H1 (cell line): ENCODE data around the gene SHCBP1L. TPM values are rescaled to one million over a fixed set of nuclear protein-coding genes. Genes with fewer than 3 reads are reported as not detected.

Source experiments
- CTCF ChIA-PET: fragments of 300-600 bp; sonication (Branson Sonifier 250); formaldehyde crosslinking; loops from one replicate; lab custom pipeline; 2021; ENCODE audit not compliant: partially characterized antibody; lab: Charles Lee
- POLR2A ChIA-PET: fragments of 300-600 bp; sonication (Branson Sonifier 250); formaldehyde crosslinking; loops from one replicate; lab custom pipeline; 2021; ENCODE audit warnings: inconsistent platforms; ENCODE audit not compliant: partially characterized antibody; lab: Charles Lee
- DNase-seq, 2 experiments: peaks; one replicate each; pipeline versions ENCODE4 v3.0.0 to v3.0.0-alpha.2; 2010 to 2022; ENCODE audit warnings: low spot score in 2 of 2, low read depth in 1 of 2, mixed read lengths in 1 of 2
- FAIRE-seq: peaks from 2 replicates; lab custom pipeline; 2011; peaks lifted over from hg19 to GRCh38; lab: Jason Lieb, UNC
- H2AFZ ChIP-seq: 2 replicates; pipeline ENCODE4 v1.8.1; 2012; ENCODE audit warnings: low read length, inconsistent platforms
- H2AK5ac ChIP-seq: 2 replicates; pipeline ENCODE4 v1.6.1; 2013; ENCODE audit warnings: low read depth, low read length
- H2BK120ac ChIP-seq: replicated peaks from 2 replicates; pipeline ENCODE3; 2013; ENCODE audit warnings: low read depth, low read length, inconsistent platforms
- H2BK12ac ChIP-seq: 2 replicates; pipeline ENCODE4 v1.6.1; 2013; ENCODE audit warnings: low read depth, low read length
- H2BK15ac ChIP-seq: 2 replicates; pipeline ENCODE4 v1.6.1; 2013; ENCODE audit warnings: low read length
- H2BK20ac ChIP-seq: 2 replicates; pipeline ENCODE4 v1.6.1; 2013; ENCODE audit warnings: low read length
- H2BK5ac ChIP-seq: 2 replicates; pipeline ENCODE4 v1.6.1; 2013; ENCODE audit warnings: low read depth, low read length
- H3K14ac ChIP-seq: 2 replicates; pipeline ENCODE4 v1.6.1; 2013; ENCODE audit warnings: inconsistent platforms; ENCODE audit not compliant: insufficient read length
- H3K18ac ChIP-seq: 2 replicates; pipeline ENCODE4 v1.6.1; 2013; ENCODE audit warnings: low read length; ENCODE audit errors: extremely low read depth
- H3K23ac ChIP-seq: 2 replicates; pipeline ENCODE4 v1.6.1; 2013; ENCODE audit warnings: inconsistent platforms; ENCODE audit not compliant: insufficient read length
- H3K23me2 ChIP-seq: 2 replicates; pipeline ENCODE4 v1.6.1; 2013; ENCODE audit warnings: low read depth, low read length
- H3K27ac ChIP-seq: 2 replicates; pipeline ENCODE4 v1.6.1; 2011; ENCODE audit warnings: low read depth, low read length, inconsistent platforms
- H3K27me3 ChIP-seq, 4 experiments: replicated peaks in 1 of 4; 1 replicate in 1 of 4; 2 replicates in 3 of 4; pipeline versions ENCODE4 v1.6.1 to v1.8.1; 2011 to 2013; ENCODE audit warnings: low read length in 3 of 4, mild to moderate bottlenecking in 3 of 4, inconsistent platforms in 2 of 4, mixed read lengths in 2 of 4, moderate library complexity in 1 of 4; ENCODE audit not compliant: control insufficient read depth in 3 of 4, insufficient read depth in 3 of 4; ENCODE audit errors: extremely low read depth in 1 of 4
- H3K36me3 ChIP-seq, 4 experiments: 2 replicates each; pipeline versions ENCODE4 v1.6.1 to v1.8.1; 2011 to 2013; ENCODE audit warnings: mild to moderate bottlenecking in 4 of 4, low read length in 3 of 4, moderate library complexity in 2 of 4, control low read depth in 1 of 4, inconsistent platforms in 1 of 4; ENCODE audit not compliant: insufficient read depth in 4 of 4, control insufficient read depth in 2 of 4
- H3K4ac ChIP-seq: replicated peaks from 2 replicates; pipeline ENCODE3; 2013; ENCODE audit warnings: low read length, low read depth, mixed read lengths, inconsistent platforms; ENCODE audit not compliant: insufficient read length
- H3K4me1 ChIP-seq, 4 experiments: replicated peaks in 1 of 4; 1 replicate in 1 of 4; 2 replicates in 3 of 4; pipeline versions ENCODE4 v1.6.1 to v1.8.1; 2011 to 2013; ENCODE audit warnings: low read length in 3 of 4, inconsistent platforms in 2 of 4, mixed read lengths in 1 of 4; ENCODE audit not compliant: insufficient read depth in 4 of 4, control insufficient read depth in 3 of 4
- H3K4me2 ChIP-seq, 2 experiments: 2 replicates each; pipeline versions ENCODE4 v1.6.1 to v1.8.1; 2011 to 2013; ENCODE audit warnings: low read depth in 2 of 2, low read length in 2 of 2, control low read depth in 1 of 2, inconsistent platforms in 1 of 2, mild to moderate bottlenecking in 1 of 2; ENCODE audit not compliant: insufficient read depth in 1 of 2
- H3K4me3 ChIP-seq, 4 experiments: fragments of 200-600, 300-600 bp in 1 of 4; sonication (generic), shearing (Covaris generic), sonication (Bioruptor Twin) in 1 of 4; 2 replicates each; pipeline versions ENCODE4 v1.5.1 to v1.8.1; 2011 to 2016; ENCODE audit warnings: low read length in 4 of 4, low read depth in 3 of 4, control low read depth in 2 of 4, inconsistent platforms in 2 of 4, mild to moderate bottlenecking in 2 of 4, mixed read lengths in 1 of 4, moderate library complexity in 1 of 4; ENCODE audit not compliant: insufficient read depth in 2 of 4; ENCODE audit errors: extremely low read depth in 1 of 4
- H3K56ac ChIP-seq: replicated peaks from 2 replicates; pipeline ENCODE3; 2013; ENCODE audit warnings: low read depth, mild to moderate bottlenecking, mixed read lengths, low read length, inconsistent platforms; ENCODE audit not compliant: insufficient read length
- H3K79me1 ChIP-seq: 2 replicates; pipeline ENCODE4 v1.6.1; 2013; ENCODE audit warnings: low read depth, low read length, control low read depth
- H3K79me2 ChIP-seq, 2 experiments: 2 replicates each; pipeline versions ENCODE4 v1.6.1 to v1.8.1; 2012 to 2013; ENCODE audit warnings: low read length in 2 of 2, mild to moderate bottlenecking in 2 of 2, inconsistent platforms in 1 of 2; ENCODE audit not compliant: insufficient read depth in 2 of 2, control insufficient read depth in 1 of 2
- H3K9ac ChIP-seq, 4 experiments: replicated peaks in 1 of 4; 1 replicate in 1 of 4; 2 replicates in 3 of 4; pipeline versions ENCODE4 v1.6.1 to v1.8.1; 2011 to 2013; ENCODE audit warnings: low read depth in 3 of 4, low read length in 3 of 4, control low read depth in 2 of 4, mild to moderate bottlenecking in 2 of 4, moderate library complexity in 2 of 4, inconsistent platforms in 1 of 4; ENCODE audit errors: extremely low read depth in 1 of 4
- H3K9me3 ChIP-seq, 2 experiments: 2 replicates each; pipeline versions ENCODE4 v1.6.1 to v1.8.1; 2012 to 2013; ENCODE audit warnings: mild to moderate bottlenecking in 2 of 2, moderate library complexity in 2 of 2, control low read depth in 1 of 2, inconsistent platforms in 1 of 2, low read depth in 1 of 2, low read length in 1 of 2, mixed read lengths in 1 of 2; ENCODE audit not compliant: insufficient read depth in 2 of 2
- H4K20me1 ChIP-seq, 2 experiments: replicated peaks in 1 of 2; 2 replicates each; pipeline versions ENCODE3 to v1.8.1; 2011 to 2013; ENCODE audit warnings: inconsistent platforms in 2 of 2, low read length in 2 of 2, mild to moderate bottlenecking in 1 of 2; ENCODE audit not compliant: insufficient read depth in 2 of 2, control insufficient read depth in 1 of 2
- H4K5ac ChIP-seq: 2 replicates; pipeline ENCODE4 v1.6.1; 2013; ENCODE audit warnings: low read length, low read depth, mixed read lengths, inconsistent platforms; ENCODE audit not compliant: insufficient read length
- H4K8ac ChIP-seq: 2 replicates; pipeline ENCODE4 v1.8.0; 2013; ENCODE audit warnings: mild to moderate bottlenecking, moderate library complexity, low read length, inconsistent platforms; ENCODE audit not compliant: insufficient read depth; ENCODE audit errors: extremely low read depth
- H4K91ac ChIP-seq: replicated peaks from 2 replicates; pipeline ENCODE3; 2013; ENCODE audit warnings: low read length, mixed read lengths, inconsistent platforms; ENCODE audit not compliant: insufficient read length
- CREB1 ChIP-seq: IDR thresholded peaks from 2 replicates; pipeline ENCODE4 v1.6.1; 2012; ENCODE audit warnings: inconsistent platforms
- CTBP2 ChIP-seq: IDR thresholded peaks from 2 replicates; pipeline ENCODE4 v1.7.0; 2011; ENCODE audit warnings: borderline replicate concordance, mild to moderate bottlenecking, moderate library complexity, mixed read lengths, low read length; ENCODE audit not compliant: insufficient read depth, insufficient read length
- GTF2F1 ChIP-seq: IDR thresholded peaks from 2 replicates; pipeline ENCODE4 v1.6.1; 2012; ENCODE audit warnings: low read depth, low read length, improper control_type of control experiment, borderline replicate concordance
- HDAC6 ChIP-seq: IDR thresholded peaks from one replicate; pipeline ENCODE4 v1.7.1; 2012; ENCODE audit warnings: low read depth, mild to moderate bottlenecking, inconsistent platforms, low read length, moderate library complexity
- NANOG ChIP-seq: IDR thresholded peaks from 2 replicates; pipeline ENCODE4 v1.6.1; 2011; ENCODE audit warnings: low read length, low read depth, mild to moderate bottlenecking, inconsistent platforms; ENCODE audit not compliant: insufficient read depth, poor library complexity, severe bottlenecking
- POLR2A ChIP-seq, 2 experiments: IDR thresholded peaks; 1 replicate in 1 of 2; 2 replicates in 1 of 2; pipeline ENCODE4 v1.6.1; 2011; ENCODE audit warnings: low read depth in 2 of 2, low read length in 2 of 2, mild to moderate bottlenecking in 2 of 2; ENCODE audit errors: control extremely low read depth in 1 of 2
- POLR2AphosphoS5 ChIP-seq: IDR thresholded peaks from 2 replicates; pipeline ENCODE4 v1.6.1; 2011; ENCODE audit warnings: low read depth, low read length
- RFX5 ChIP-seq: IDR thresholded peaks from 2 replicates; pipeline ENCODE4 v1.6.1; 2011; ENCODE audit warnings: low read depth, low read length, improper control_type of control experiment, borderline replicate concordance
- RNF2 ChIP-seq: fragments of 200-900, 300-1000 bp; sonication (generic); IDR thresholded peaks from 2 replicates; pipeline ENCODE4 v1.7.1; 2016; ENCODE audit warnings: borderline replicate concordance, low read depth, mild to moderate bottlenecking, antibody characterized with exemption, low read length; ENCODE audit not compliant: poor library complexity, severe bottlenecking; ENCODE audit errors: missing control alignments
- SIRT6 ChIP-seq: IDR thresholded peaks from one replicate; pipeline ENCODE4 v1.7.1; 2012; ENCODE audit warnings: low read length, inconsistent platforms
- SP4 ChIP-seq: IDR thresholded peaks from 2 replicates; pipeline ENCODE4 v1.6.1; 2012; ENCODE audit warnings: low read length, inconsistent platforms
- TAF1 ChIP-seq: IDR thresholded peaks from 2 replicates; pipeline ENCODE4 v1.6.1; 2011; ENCODE audit warnings: mild to moderate bottlenecking, low read depth, low read length
- TAF7 ChIP-seq: optimal IDR thresholded peaks from 2 replicates; pipeline ENCODE3; 2011; ENCODE audit warnings: low read depth, mild to moderate bottlenecking, inconsistent platforms, low read length, moderate library complexity, borderline replicate concordance
- USF2 ChIP-seq: IDR thresholded peaks from 2 replicates; pipeline ENCODE4 v1.6.1; 2011; ENCODE audit warnings: low read length, improper control_type of control experiment
- ZNF274 ChIP-seq: IDR thresholded peaks from 2 replicates; pipeline ENCODE4 v1.7.0; 2012; ENCODE audit warnings: low read length, borderline replicate concordance; ENCODE audit errors: extremely low read depth
- polyA plus RNA-seq, 7 experiments: library from polyadenylated mRNA; depleted of rRNA in 3 of 7; stranded (reverse) in 5 of 7; unstranded in 2 of 7; fragments of >200 nt in 5 of 7; fragments of 200-250 nt in 2 of 7; gene quantifications; 1 replicate in 5 of 7; 2 replicates in 1 of 7; 4 replicates in 1 of 7; pipeline versions ENCODE4 v1.2.1 to v1.2.3, GENCODE V29; 2011 to 2013; ENCODE audit warnings: missing spikeins in 2 of 7, mixed read lengths in 2 of 7
- total RNA-seq: library from RNA; stranded (reverse); fragmentation: NEBNext Ultra II Directional; extraction: Animal tissue kit (Norgen Biotek cat#: 25700); gene quantifications from 2 replicates; pipeline ENCODE4 v1.2.1, GENCODE V29; 2021

The SHCBP1L gene
- total and polyA plus RNA-seq, 2 of the 8 experiments (the other 6 are each of a cell fraction or from before 2014, with no cell fraction given): not detected

DNA sequence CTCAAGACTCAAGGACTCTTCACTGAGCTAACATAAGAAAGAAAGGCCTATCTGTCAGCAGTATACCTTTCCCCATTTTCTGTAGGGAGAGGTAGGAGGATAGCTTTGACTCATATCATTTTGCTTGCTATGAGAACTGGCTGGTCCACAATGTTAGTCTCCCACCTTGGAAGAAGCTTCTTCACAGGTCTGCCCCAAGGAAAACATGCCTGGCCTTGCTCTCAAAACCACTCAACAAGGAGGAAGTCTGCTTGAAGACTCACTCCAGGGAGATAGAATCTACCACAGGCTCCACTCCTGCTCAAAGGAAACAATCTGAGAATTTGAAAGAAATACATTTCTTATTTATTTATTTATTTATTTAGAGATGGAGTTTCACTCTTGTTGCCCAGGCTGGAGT lies 40.8 kb upstream of the SHCBP1L start:
- no peak overlapping the region for H3K18ac ChIP-seq
- H2BK15ac ChIP-seq: no peak overlapping the region
- H4K91ac ChIP-seq: no peak overlapping the region
- H3K23me2 ChIP-seq: no peaks in the 10 kb centered on the region
- H3K23ac ChIP-seq: no peak overlapping the region
- 0 out of 7 replicates have a peak, but pooled peaks cover 0 to 3% (median 0%) of the 10 kb centered on the region in 4 experiments for H3K27me3 ChIP-seq
- H2AFZ ChIP-seq: no peak overlapping the region
- H4K20me1 ChIP-seq: no peaks in the 10 kb centered on the region
- H3K56ac ChIP-seq: no peak overlapping the region
- no peak for FAIRE-seq
- no peak overlapping the region for H3K14ac ChIP-seq
- H2AK5ac ChIP-seq: no peak overlapping the region
- no peaks in the 10 kb centered on the region for H3K36me3 ChIP-seq
- H3K79me1 ChIP-seq: no peaks in the 10 kb centered on the region
- H3K4ac ChIP-seq: no peak overlapping the region
- H3K79me2 ChIP-seq: no peaks in the 10 kb centered on the region
- H2BK120ac ChIP-seq: no peak overlapping the region
- no peak overlapping the region for H3K27ac ChIP-seq
- H4K5ac ChIP-seq: no peak overlapping the region
- H3K9ac ChIP-seq: no peak overlapping the region
- H3K4me2 ChIP-seq: no peak overlapping the region
- 0 out of 7 replicates have a peak, but pooled peaks cover 0 to 2% (median 0%) of the 10 kb centered on the region in 4 experiments for H3K4me1 ChIP-seq
- H3K9me3 ChIP-seq: no peaks in the 10 kb centered on the region
- no peak for DNase-seq
- no peak overlapping the region for H2BK12ac ChIP-seq
- no peak overlapping the region for H2BK20ac ChIP-seq
- no peak overlapping the region for H2BK5ac ChIP-seq
- ChIA-PET POLR2A (no interaction called here), CTCF (no interaction called here)
- H3K4me3 ChIP-seq: no peak overlapping the region
- no peak overlapping the region for H4K8ac ChIP-seq
- TF ChIP-seq TAF7 (no peak), GTF2F1 (no peak), RNF2 (no peak), TAF1 (no peak), POLR2AphosphoS5 (no peak), SIRT6 (no peak), CTBP2 (no peak), ZNF274 (no peak), NANOG (no peak), RFX5 (no peak), CREB1 (no peak), POLR2A (IDR thresholded peaks at IDR 0.05; ENCODE audit: control extremely low read depth in 1 of 2, low read depth in 2 of 2, low read length in 2 of 2) (no peak), HDAC6 (no peak), USF2 (no peak), SP4 (no peak)
